ENCODE data around the gene OSBPL5. TPM values are rescaled to one million over a fixed set of nuclear protein-coding genes. Genes with fewer than 3 reads are reported as not detected.

The OSBPL5 gene
- total RNA-seq, 1 experiment from 2014 or later = 28.4 TPM

- intact Hi-C loops (cut with micrococcal nuclease; ENCODE audit: unreplicated experiment) = no loop called here
- H3K36me3 ChIP-seq (ENCODE audit: insufficient read depth, low read length, poor library complexity, severe bottlenecking) = no peaks in the 10 kb centered on the region
- no peak overlapping the region for H3K4me3 ChIP-seq (ENCODE audit: low read depth, low read length, poor library complexity, severe bottlenecking)
- no TSS peak for BruUV-seq (replicated peaks)
- ChIA-PET CTCF (no interaction called here), POLR2A (ENCODE audit: low non-redundant PET) (no interaction called here)
- no peaks in the 10 kb centered on the region for H3K9me3 ChIP-seq (ENCODE audit: low read depth, low read length, poor library complexity, severe bottlenecking)
- H3K27ac ChIP-seq (ENCODE audit: low read depth, low read length, poor library complexity, severe bottlenecking) = no peak overlapping the region
- H3K4me1 ChIP-seq (ENCODE audit: insufficient read depth, low read length, poor library complexity, severe bottlenecking) = no peaks in the 10 kb centered on the region
- no peak for DNase-seq (ENCODE audit: low spot score)
- no peak for TF ChIP-seq CTCF (conservative IDR thresholded peaks at IDR 0.05; ENCODE audit: low read depth, low read length)
- no peak for TF ChIP-seq EZH2 (IDR thresholded peaks at IDR 0.05; ENCODE audit: borderline replicate concordance, low read depth, low read length, poor library complexity, severe bottlenecking)
- no peaks in the 10 kb centered on the region for H3K27me3 ChIP-seq (replicated peaks; ENCODE audit: insufficient read depth, low read depth, low read length, poor library complexity)
Measured at GRCh38 chr11:3136546-3137455, 28.3 kb downstream of the OSBPL5 start.

- no peak for DNase-seq (ENCODE audit: low spot score)
- Histone ChIP-seq H3K9me3 (ENCODE audit: low read depth, low read length, poor library complexity, severe bottlenecking) (no peaks in the 10 kb centered on the region), H3K4me1 (ENCODE audit: insufficient read depth, low read length, poor library complexity, severe bottlenecking) (no peaks in the 10 kb centered on the region), H3K27ac (ENCODE audit: low read depth, low read length, poor library complexity, severe bottlenecking) (no peak overlapping the region), H3K36me3 (ENCODE audit: insufficient read depth, low read length, poor library complexity, severe bottlenecking) (no peaks in the 10 kb centered on the region), H3K27me3 (replicated peaks; ENCODE audit: insufficient read depth, low read depth, low read length, poor library complexity) (no peaks in the 10 kb centered on the region), H3K4me3 (ENCODE audit: low read depth, low read length, poor library complexity, severe bottlenecking) (no peak overlapping the region)
- CTCF ChIA-PET = no interaction called here
- POLR2A ChIA-PET (ENCODE audit: low non-redundant PET) = no interaction called here
- intact Hi-C loops (cut with micrococcal nuclease; ENCODE audit: unreplicated experiment) = no loop called here
- no TSS peak for BruUV-seq (replicated peaks)
- no peak for TF ChIP-seq EZH2 (IDR thresholded peaks at IDR 0.05; ENCODE audit: borderline replicate concordance, low read depth, low read length, poor library complexity, severe bottlenecking)
- TF ChIP-seq CTCF (conservative IDR thresholded peaks at IDR 0.05; ENCODE audit: low read depth, low read length) = no peak
Measured at GRCh38 chr11:3135481-3136440, 29.3 kb downstream of the OSBPL5 start.

DNA sequence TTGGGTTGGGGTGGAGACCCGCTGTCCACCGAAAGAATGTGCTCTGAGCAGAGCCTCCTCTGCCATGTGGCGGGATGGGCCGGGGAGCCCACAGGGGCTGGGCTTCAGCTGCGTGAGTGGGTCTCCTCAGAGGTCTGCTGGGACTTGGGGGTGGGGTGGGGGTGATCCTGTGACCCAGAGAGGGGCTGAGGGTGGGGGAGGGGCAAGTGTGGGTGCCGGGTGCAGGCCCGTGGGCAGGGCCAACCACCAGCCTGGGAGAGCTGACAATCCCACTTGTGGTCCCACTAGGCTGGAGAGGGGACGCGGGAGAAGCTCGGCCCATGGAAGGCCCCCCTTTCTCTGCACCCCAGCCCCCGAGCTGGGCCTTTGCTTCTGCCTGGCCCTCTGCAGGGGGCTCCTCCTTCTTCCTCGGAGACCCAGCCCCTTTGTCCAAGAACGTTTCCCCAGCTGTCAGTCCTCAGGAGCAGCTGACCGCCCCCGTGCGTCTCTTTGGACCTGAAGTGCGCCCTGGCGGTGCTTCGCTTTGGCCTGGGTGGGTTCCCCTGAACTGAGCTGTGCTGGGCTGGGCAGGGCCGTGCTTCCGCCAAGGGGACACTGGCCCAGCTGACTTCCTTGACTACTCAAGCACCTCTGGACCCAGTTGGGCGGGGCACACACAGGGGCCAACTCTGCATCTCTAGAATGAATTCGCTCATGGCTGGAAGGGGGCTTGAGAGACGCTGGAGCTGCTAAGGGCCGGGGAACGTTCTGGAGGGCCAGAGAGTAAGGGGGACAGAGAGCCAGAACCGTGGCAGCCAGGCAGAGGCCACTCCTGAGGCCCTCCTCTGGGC, 30.2 kb downstream of the OSBPL5 start:
- Histone ChIP-seq H3K36me3 (ENCODE audit: insufficient read depth, low read length, poor library complexity, severe bottlenecking) (no peaks in the 10 kb centered on the region), H3K9me3 (ENCODE audit: low read depth, low read length, poor library complexity, severe bottlenecking) (no peaks in the 10 kb centered on the region), H3K27ac (ENCODE audit: low read depth, low read length, poor library complexity, severe bottlenecking) (no peak overlapping the region), H3K4me3 (ENCODE audit: low read depth, low read length, poor library complexity, severe bottlenecking) (no peak overlapping the region), H3K27me3 (replicated peaks; ENCODE audit: insufficient read depth, low read depth, low read length, poor library complexity) (no peaks in the 10 kb centered on the region), H3K4me1 (ENCODE audit: insufficient read depth, low read length, poor library complexity, severe bottlenecking) (no peaks in the 10 kb centered on the region)
- ChIA-PET POLR2A (ENCODE audit: low non-redundant PET) (no interaction called here), CTCF (no interaction called here)
- no peak for DNase-seq (ENCODE audit: low spot score)
- no peak for TF ChIP-seq EZH2 (IDR thresholded peaks at IDR 0.05; ENCODE audit: borderline replicate concordance, low read depth, low read length, poor library complexity, severe bottlenecking)
- TF ChIP-seq CTCF (conservative IDR thresholded peaks at IDR 0.05; ENCODE audit: low read depth, low read length) = no peak
- BruUV-seq (replicated peaks) = no TSS peak
- intact Hi-C loops (cut with micrococcal nuclease; ENCODE audit: unreplicated experiment) = no loop called here
